ENCODE data around the gene C2orf15. TPM values are rescaled to one million over a fixed set of nuclear protein-coding genes. Genes with fewer than 3 reads are reported as not detected.
A peak's percentile ranks its signal among the peaks of the same experiment; 100 is the strongest.
"Not testable (repeated sequence)": the region's sequence is repeated elsewhere in the genome, so short reads cannot be mapped to it uniquely, and the experiment has no call there.

C2orf15 gene
- 0.39 and 1.4 TPM in 2 replicates for total RNA-seq (2014; rRNA removed; shearing (Covaris generic))

GRCh38 chr2:99141110-99142108, at the start of gene C2orf15:
Gene C2orf15, plus strand, starts transcription at chr2:99141707. Its CDS starts 8,852 bp downstream, at chr2:99150559.
- peak; percentile 88 for DNase-seq (ENCODE audit: low read depth)

- no peak for DNase-seq (ENCODE audit: low read depth)
Measured at GRCh38 chr2:99096728-99097127, 44.8 kb upstream of the C2orf15 start.

GRCh38 chr2:99101697-99102096, 39.8 kb upstream of the C2orf15 start:
- peak; percentile 42 for DNase-seq (ENCODE audit: low read depth)

GRCh38 chr2:99104006-99104405, 37.5 kb upstream of the C2orf15 start:
- DNase-seq (ENCODE audit: low read depth) = no peak

- DNase-seq (ENCODE audit: low read depth) = peak; percentile 8
Measured at GRCh38 chr2:99106913-99107312, 34.6 kb upstream of the C2orf15 start.

- DNase-seq (ENCODE audit: low read depth) = no peak
Measured at GRCh38 chr2:99111236-99111635, 30.3 kb upstream of the C2orf15 start.

- DNase-seq (ENCODE audit: low read depth) = no peak
Measured at GRCh38 chr2:99111945-99112344, 29.6 kb upstream of the C2orf15 start.

GRCh38 chr2:99112617-99113016, 28.9 kb upstream of the C2orf15 start:
- DNase-seq (ENCODE audit: low read depth) = no peak

GRCh38 chr2:99127981-99128380, 13.5 kb upstream of the C2orf15 start:
- DNase-seq (ENCODE audit: low read depth) = no peak

GRCh38 chr2:99135044-99135556, 6.4 kb upstream of the C2orf15 start:
- DNase-seq (ENCODE audit: low read depth) = not testable (repeated sequence)

GRCh38 chr2:99139003-99139402, 2.5 kb upstream of the C2orf15 start:
- no peak for DNase-seq (ENCODE audit: low read depth)

GRCh38 chr2:99140056-99140859, 1.2 kb upstream of the C2orf15 start:
- DNase-seq (ENCODE audit: low read depth) = peak; percentile 58

- DNase-seq (ENCODE audit: low read depth) = no peak
Measured at GRCh38 chr2:99140860-99141109, 722 bp upstream of the C2orf15 start.

- DNase-seq (ENCODE audit: low read depth) = no peak
Measured at GRCh38 chr2:99150706-99151105, 9.2 kb downstream of the C2orf15 start.

GRCh38 chr2:99152199-99152895, 10.8 kb downstream of the C2orf15 start:
- DNase-seq (ENCODE audit: low read depth) = no peak

GRCh38 chr2:99153921-99154604, 12.6 kb downstream of the C2orf15 start:
- DNase-seq (ENCODE audit: low read depth) = peak; percentile 6

- peak; percentile 86 for DNase-seq (ENCODE audit: low read depth)
Measured at GRCh38 chr2:99154643-99155536, 13.4 kb downstream of the C2orf15 start, which contains the start of the genes LIPT1 and TSGA10. Gene LIPT1, plus strand, starts transcription at chr2:99154967. Its CDS starts 6,991 bp downstream, at chr2:99161958. Gene TSGA10, minus strand, starts transcription at chr2:99154942. Its CDS starts 45,503 bp downstream, at chr2:99109439.

GRCh38 chr2:99156891-99157290, 15.4 kb downstream of the C2orf15 start:
- DNase-seq (ENCODE audit: low read depth) = no peak

GRCh38 chr2:99158599-99158998, 17.1 kb downstream of the C2orf15 start:
- no peak for DNase-seq (ENCODE audit: low read depth)

GRCh38 chr2:99159594-99159993, 18.1 kb downstream of the C2orf15 start:
- no peak for DNase-seq (ENCODE audit: low read depth)
